OCI-LY7 (cell line): ENCODE results near the gene OR51B4.
"Not testable (repeated sequence)": the region's sequence is repeated elsewhere in the genome, so short reads cannot be mapped to it uniquely, and the experiment has no call there.

ENCODE experiments used
- EZH2phosphoT487 ChIP-seq: fragments of 200-600 bp; sonication (generic); IDR thresholded peaks from 2 replicates; pipeline ENCODE4 v1.6.1; 2018; ENCODE audit warnings: low read depth, borderline replicate concordance, mild to moderate bottlenecking, mixed run types, antibody characterized with exemption, low read length, moderate library complexity, mixed read lengths
- TF ChIP-seq, protein P1 (sequence below): fragments of 200-600 bp; sonication (generic); conservative IDR thresholded peaks from 2 replicates; pipeline ENCODE4 v1.5.1; 2014; ENCODE audit warnings: mild to moderate bottlenecking, antibody characterized with exemption, low read length, moderate library complexity, mixed read lengths

- TF ChIP-seq, protein P1, sequence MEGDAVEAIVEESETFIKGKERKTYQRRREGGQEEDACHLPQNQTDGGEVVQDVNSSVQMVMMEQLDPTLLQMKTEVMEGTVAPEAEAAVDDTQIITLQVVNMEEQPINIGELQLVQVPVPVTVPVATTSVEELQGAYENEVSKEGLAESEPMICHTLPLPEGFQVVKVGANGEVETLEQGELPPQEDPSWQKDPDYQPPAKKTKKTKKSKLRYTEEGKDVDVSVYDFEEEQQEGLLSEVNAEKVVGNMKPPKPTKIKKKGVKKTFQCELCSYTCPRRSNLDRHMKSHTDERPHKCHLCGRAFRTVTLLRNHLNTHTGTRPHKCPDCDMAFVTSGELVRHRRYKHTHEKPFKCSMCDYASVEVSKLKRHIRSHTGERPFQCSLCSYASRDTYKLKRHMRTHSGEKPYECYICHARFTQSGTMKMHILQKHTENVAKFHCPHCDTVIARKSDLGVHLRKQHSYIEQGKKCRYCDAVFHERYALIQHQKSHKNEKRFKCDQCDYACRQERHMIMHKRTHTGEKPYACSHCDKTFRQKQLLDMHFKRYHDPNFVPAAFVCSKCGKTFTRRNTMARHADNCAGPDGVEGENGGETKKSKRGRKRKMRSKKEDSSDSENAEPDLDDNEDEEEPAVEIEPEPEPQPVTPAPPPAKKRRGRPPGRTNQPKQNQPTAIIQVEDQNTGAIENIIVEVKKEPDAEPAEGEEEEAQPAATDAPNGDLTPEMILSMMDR, result not testable (repeated sequence)
- not testable (repeated sequence) for TF ChIP-seq EZH2phosphoT487
Measured at GRCh38 chr11:5313326-5314023, 11.7 kb upstream of the OR51B4 start.
